K562 (cell line): ENCODE measurements around the gene MLYCD.

Experiments used
- BRCA1 ChIP-seq, 2 experiments: fragments of 450-650 bp in 1 of 2; sonication (generic) in 1 of 2; formaldehyde crosslinking in 1 of 2; IDR thresholded peaks; 2 replicates each; pipeline versions ENCODE4 v1.5.0 to v1.6.1; 2017 to 2020; ENCODE audit warnings: mild to moderate bottlenecking in 1 of 2, missing genetic modification reagents in 1 of 2
- CTCF ChIP-seq, 3 experiments: IDR thresholded peaks in 2 of 3; conservative IDR thresholded peaks in 1 of 3; 2 replicates each; pipeline ENCODE4 v1.5.1; 2011 to 2012; ENCODE audit warnings: low read length in 3 of 3, mild to moderate bottlenecking in 3 of 3, control low read depth in 2 of 3, improper control_type of control experiment in 1 of 3, inconsistent platforms in 1 of 3, low read depth in 1 of 3, mixed read lengths in 1 of 3, moderate library complexity in 1 of 3; ENCODE audit not compliant: insufficient read depth in 2 of 3
- MED1 ChIP-seq: sonication (generic); formaldehyde crosslinking; IDR thresholded peaks from 2 replicates; pipeline ENCODE4 v1.8.1; 2023; ENCODE audit warnings: missing genetic modification reagents, borderline replicate concordance
- ZNF274 ChIP-seq: IDR thresholded peaks from 2 replicates; pipeline ENCODE4 v1.6.1; 2011; ENCODE audit warnings: low read depth, mild to moderate bottlenecking, low read length, moderate library complexity, borderline replicate concordance

- no peak for TF ChIP-seq MED1 (CRISPR knock-in tag)
- TF ChIP-seq CTCF (IDR thresholded peaks at IDR 0.05 in 2 of 3, conservative IDR thresholded peaks at IDR 0.05 in 1 of 3; ENCODE audit: insufficient read depth in 2 of 3, low read depth in 1 of 3, low read length in 3 of 3) = no peak
- TF ChIP-seq ZNF274 = no peak
- TF ChIP-seq BRCA1 (IDR thresholded peaks at IDR 0.05) = no peak
- TF ChIP-seq BRCA1 (CRISPR knock-in tag; IDR thresholded peaks at IDR 0.05) = no peak
Measured at GRCh38 chr16:83932955-83933673, 34.2 kb downstream of the MLYCD start.
